Activated naive CD4-positive, alpha-beta T cell treated with anti-CD3 and anti-CD28 coated beads, Interleukin-2, amount 50 U/mL, for 24 hours (primary cell): ENCODE data around the gene COX6B2.
A peak's percentile ranks its signal among the peaks of the same experiment; 100 is the strongest.
"Not testable (repeated sequence)": the region's sequence is repeated elsewhere in the genome, so short reads cannot be mapped to it uniquely, and the experiment has no call there.

Experiments used
- H3K27ac Mint-ChIP-seq: one replicate; pipeline ENCODE4 v1.8.0; 2021; ENCODE audit warnings: mild to moderate bottlenecking, mixed read lengths
- H3K27me3 Mint-ChIP-seq: one replicate; pipeline ENCODE4 v1.8.0; 2021; ENCODE audit warnings: mixed read lengths
- H3K36me3 Mint-ChIP-seq: one replicate; pipeline ENCODE4 v1.8.0; 2021; ENCODE audit warnings: mixed read lengths
- H3K4me1 Mint-ChIP-seq: one replicate; pipeline ENCODE4 v1.8.0; 2021; ENCODE audit warnings: mixed read lengths
- H3K4me3 Mint-ChIP-seq: one replicate; pipeline ENCODE4 v1.8.0; 2021; ENCODE audit warnings: mild to moderate bottlenecking, mixed read lengths
- H3K9me3 Mint-ChIP-seq: one replicate; pipeline ENCODE4 v1.8.0; 2021; ENCODE audit warnings: mixed read lengths

Gene COX6B2

GRCh38 chr19:55341595-55342531, 12.7 kb downstream of the COX6B2 start:
- Mint-ChIP-seq H3K9me3 (no peaks in the 10 kb centered on the region), H3K27me3 (no peaks in the 10 kb centered on the region), H3K36me3 (no peaks in the 10 kb centered on the region), H3K4me3 (peak overlapping the region; percentile 58), H3K4me1 (peaks cover 25% of the 10 kb centered on the region), H3K27ac (peak overlapping the region; percentile 46)

- Mint-ChIP-seq H3K36me3 (no peaks in the 10 kb centered on the region), H3K9me3 (no peaks in the 10 kb centered on the region), H3K27ac (peak overlapping the region; percentile 46), H3K4me1 (peaks cover 25% of the 10 kb centered on the region), H3K4me3 (peak overlapping the region; percentile 83), H3K27me3 (peaks cover under 1% of the 10 kb centered on the region)
Measured at GRCh38 chr19:55341171-55341588, 13.3 kb downstream of the COX6B2 start.

GRCh38 chr19:55340784-55341147, 13.8 kb downstream of the COX6B2 start:
- Mint-ChIP-seq H3K4me3 (peak overlapping the region; percentile 83), H3K27ac (no peak overlapping the region), H3K36me3 (no peaks in the 10 kb centered on the region), H3K27me3 (peaks cover 2% of the 10 kb centered on the region), H3K4me1 (peaks cover 25% of the 10 kb centered on the region), H3K9me3 (no peaks in the 10 kb centered on the region)

- H3K27ac Mint-ChIP-seq = peak overlapping the region; percentile 97
- peaks cover 2% of the 10 kb centered on the region for H3K27me3 Mint-ChIP-seq
- H3K36me3 Mint-ChIP-seq = no peaks in the 10 kb centered on the region
- H3K4me3 Mint-ChIP-seq = peak overlapping the region; percentile 99
- H3K9me3 Mint-ChIP-seq = no peaks in the 10 kb centered on the region
- H3K4me1 Mint-ChIP-seq = peaks cover 25% of the 10 kb centered on the region
Measured at GRCh38 chr19:55339889-55340783, 14.4 kb downstream of the COX6B2 start.

GRCh38 chr19:55339105-55339888, 15.2 kb downstream of the COX6B2 start, which contains the start of gene KMT5C:
Gene KMT5C (plus strand): TSS chr19:55339876. CDS start chr19:55341937, 2,061 bp downstream.
- no peaks in the 10 kb centered on the region for H3K9me3 Mint-ChIP-seq
- peak within 1 kb of the TSS; percentile 97 for H3K27ac Mint-ChIP-seq
- peaks cover 25% of the 10 kb centered on the region for H3K4me1 Mint-ChIP-seq
- peaks cover 2% of the 10 kb centered on the region for H3K27me3 Mint-ChIP-seq
- H3K36me3 Mint-ChIP-seq = no peaks in the 10 kb centered on the region
- H3K4me3 Mint-ChIP-seq = peak within 1 kb of the TSS; percentile 99

- no peak overlapping the region for H3K4me3 Mint-ChIP-seq
- no peaks in the 10 kb centered on the region for H3K36me3 Mint-ChIP-seq
- no peak overlapping the region for H3K27ac Mint-ChIP-seq
- peaks cover 19% of the 10 kb centered on the region for H3K4me1 Mint-ChIP-seq
- H3K9me3 Mint-ChIP-seq = no peaks in the 10 kb centered on the region
- H3K27me3 Mint-ChIP-seq = peaks cover 5% of the 10 kb centered on the region
Measured at GRCh38 chr19:55336101-55336500, 18.4 kb downstream of the COX6B2 start.

GRCh38 chr19:55333870-55334269, 20.6 kb downstream of the COX6B2 start:
- H3K36me3 Mint-ChIP-seq = no peaks in the 10 kb centered on the region
- H3K9me3 Mint-ChIP-seq = no peaks in the 10 kb centered on the region
- no peak overlapping the region for H3K27ac Mint-ChIP-seq
- H3K27me3 Mint-ChIP-seq = peaks cover 7% of the 10 kb centered on the region
- peaks cover 6% of the 10 kb centered on the region for H3K4me1 Mint-ChIP-seq
- no peak overlapping the region for H3K4me3 Mint-ChIP-seq

GRCh38 chr19:55329791-55330190, 24.7 kb downstream of the COX6B2 start:
- H3K27me3 Mint-ChIP-seq, H3K4me1 Mint-ChIP-seq, H3K9me3 Mint-ChIP-seq, H3K27ac Mint-ChIP-seq, H3K36me3 Mint-ChIP-seq, H3K4me3 Mint-ChIP-seq: not testable (repeated sequence)

- not testable (repeated sequence) for H3K9me3 Mint-ChIP-seq, H3K27me3 Mint-ChIP-seq
Measured at GRCh38 chr19:55328774-55329318, 25.7 kb downstream of the COX6B2 start.

GRCh38 chr19:55325172-55325571, 29.3 kb downstream of the COX6B2 start, which contains the start of gene TMEM150B:
Gene TMEM150B (minus strand): TSS chr19:55325341. CDS start chr19:55321036, 4,305 bp downstream.
- no peaks in the 10 kb centered on the region for H3K4me1 Mint-ChIP-seq
- no peaks in the 10 kb centered on the region for H3K9me3 Mint-ChIP-seq
- no peaks in the 10 kb centered on the region for H3K36me3 Mint-ChIP-seq
- peaks cover 4% of the 10 kb centered on the region for H3K27me3 Mint-ChIP-seq
- H3K27ac Mint-ChIP-seq = no peak within 1 kb of the TSS
- H3K4me3 Mint-ChIP-seq = no peak within 1 kb of the TSS

More at GRCh38 chr19:55328774-55329318, 25.7 kb downstream of the COX6B2 start:
- H3K4me3 Mint-ChIP-seq, H3K27ac Mint-ChIP-seq, H3K36me3 Mint-ChIP-seq, H3K4me1 Mint-ChIP-seq: not testable (repeated sequence)

- no peaks in the 10 kb centered on the region for H3K4me1 Mint-ChIP-seq
Measured at GRCh38 chr19:55324662-55325061, 29.9 kb downstream of the COX6B2 start.

GRCh38 chr19:55322204-55322885, 32.2 kb downstream of the COX6B2 start:
- Mint-ChIP-seq H3K27ac (no peak overlapping the region), H3K36me3 (no peaks in the 10 kb centered on the region), H3K4me1 (no peaks in the 10 kb centered on the region), H3K27me3 (peaks cover 2% of the 10 kb centered on the region), H3K9me3 (no peaks in the 10 kb centered on the region), H3K4me3 (no peak overlapping the region)

More at GRCh38 chr19:55324662-55325061, 29.9 kb downstream of the COX6B2 start:
- Mint-ChIP-seq H3K27ac (no peak overlapping the region), H3K36me3 (no peaks in the 10 kb centered on the region), H3K9me3 (no peaks in the 10 kb centered on the region), H3K4me3 (no peak overlapping the region), H3K27me3 (peaks cover 4% of the 10 kb centered on the region)

GRCh38 chr19:55321466-55322137, 32.9 kb downstream of the COX6B2 start:
- Mint-ChIP-seq H3K36me3 (no peaks in the 10 kb centered on the region), H3K9me3 (no peaks in the 10 kb centered on the region), H3K27ac (no peak overlapping the region), H3K27me3 (peaks cover 2% of the 10 kb centered on the region), H3K4me1 (no peaks in the 10 kb centered on the region), H3K4me3 (no peak overlapping the region)
